ENCODE data around the gene BIRC7.

GRCh38 chr20:63224412-63225081 lies 11.2 kb upstream of the BIRC7 start:
- TF ChIP-seq, protein P1, sequence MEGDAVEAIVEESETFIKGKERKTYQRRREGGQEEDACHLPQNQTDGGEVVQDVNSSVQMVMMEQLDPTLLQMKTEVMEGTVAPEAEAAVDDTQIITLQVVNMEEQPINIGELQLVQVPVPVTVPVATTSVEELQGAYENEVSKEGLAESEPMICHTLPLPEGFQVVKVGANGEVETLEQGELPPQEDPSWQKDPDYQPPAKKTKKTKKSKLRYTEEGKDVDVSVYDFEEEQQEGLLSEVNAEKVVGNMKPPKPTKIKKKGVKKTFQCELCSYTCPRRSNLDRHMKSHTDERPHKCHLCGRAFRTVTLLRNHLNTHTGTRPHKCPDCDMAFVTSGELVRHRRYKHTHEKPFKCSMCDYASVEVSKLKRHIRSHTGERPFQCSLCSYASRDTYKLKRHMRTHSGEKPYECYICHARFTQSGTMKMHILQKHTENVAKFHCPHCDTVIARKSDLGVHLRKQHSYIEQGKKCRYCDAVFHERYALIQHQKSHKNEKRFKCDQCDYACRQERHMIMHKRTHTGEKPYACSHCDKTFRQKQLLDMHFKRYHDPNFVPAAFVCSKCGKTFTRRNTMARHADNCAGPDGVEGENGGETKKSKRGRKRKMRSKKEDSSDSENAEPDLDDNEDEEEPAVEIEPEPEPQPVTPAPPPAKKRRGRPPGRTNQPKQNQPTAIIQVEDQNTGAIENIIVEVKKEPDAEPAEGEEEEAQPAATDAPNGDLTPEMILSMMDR (IDR thresholded peaks at IDR 0.05 in 8 of 11, conservative IDR thresholded peaks at IDR 0.05 in 3 of 11), result no peak
- TF ChIP-seq POLR2A (IDR thresholded peaks at IDR 0.05), result no peak
- no peak for TF ChIP-seq POLR2AphosphoS5 (IDR thresholded peaks at IDR 0.05)
